ENCODE data around the gene TOMM20L. TPM values are rescaled to one million over a fixed set of nuclear protein-coding genes. Genes with fewer than 3 reads are reported as not detected.

The TOMM20L gene
- total and polyA plus RNA-seq, 9 of the 15 experiments (the other 6 are each of a cell fraction or from before 2014, with no cell fraction given), result not detected

DNA sequence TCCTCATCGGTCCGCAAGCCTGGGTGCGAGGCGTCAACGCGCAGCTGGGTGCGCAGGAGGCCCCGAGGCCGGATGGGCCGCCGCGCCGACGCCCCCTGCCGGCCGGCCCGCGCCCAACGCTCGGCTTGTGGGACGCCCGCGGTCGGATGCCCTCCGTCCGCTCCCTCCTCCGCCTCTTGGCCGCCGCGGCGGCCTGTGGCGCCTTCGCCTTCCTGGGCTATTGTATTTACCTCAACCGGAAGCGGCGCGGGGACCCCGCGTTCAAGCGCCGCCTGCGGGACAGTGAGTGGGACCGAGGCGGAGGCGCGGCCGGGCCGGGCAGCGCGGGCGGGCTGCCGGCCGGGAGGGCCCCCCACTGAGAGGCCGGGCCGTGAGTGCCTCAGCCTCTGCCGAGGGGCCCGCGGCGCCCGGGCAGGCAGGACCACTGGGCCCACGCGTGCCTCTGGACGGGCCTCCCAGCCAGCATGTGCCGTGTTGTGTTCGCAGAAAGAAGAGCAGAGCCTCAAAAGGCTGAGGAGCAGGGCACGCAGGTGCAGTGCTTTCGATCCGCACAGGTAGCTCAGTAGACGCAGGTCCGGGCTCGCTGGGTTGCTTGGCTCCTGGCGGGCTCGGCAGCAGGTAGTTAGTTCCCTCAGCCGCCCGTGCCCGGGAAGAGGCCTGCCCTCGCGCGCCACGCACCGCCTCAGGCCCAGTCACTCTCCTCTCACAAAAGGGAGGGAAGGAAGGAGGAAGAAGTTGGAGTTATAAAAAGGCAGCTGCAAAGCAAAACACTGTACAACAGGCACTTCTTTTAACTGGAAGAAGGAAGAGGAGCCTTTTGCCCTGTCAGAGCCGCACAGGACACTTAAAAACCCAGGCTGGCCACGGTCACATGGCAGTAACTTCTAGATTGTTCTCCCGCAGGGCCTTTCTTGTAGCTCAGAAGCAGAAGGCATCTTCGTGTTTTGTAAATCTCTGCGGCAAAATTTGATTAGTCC is at the start of gene TOMM20L (continued):
- TF ChIP-seq HINFP (tag; conservative IDR thresholded peaks at IDR 0.05; ENCODE audit: low read depth) (no peak), RBM34 (IDR thresholded peaks at IDR 0.05; ENCODE audit: borderline replicate concordance, insufficient read depth, low read length) (no peak), MXI1 (IDR thresholded peaks at IDR 0.05; ENCODE audit: low read depth, low read length) (no peak), MAFK (IDR thresholded peaks at IDR 0.05; ENCODE audit: low read length) (no peak), ZBTB33 (CRISPR knock-in tag; IDR thresholded peaks at IDR 0.05) (peak; percentile 62; the same call in 1 of the 2 replicates), PCBP1 (IDR thresholded peaks at IDR 0.05; ENCODE audit: low read depth, low read length, poor library complexity, severe bottlenecking) (no peak), SOX6 (IDR thresholded peaks at IDR 0.05) (no peak), FOS (IDR thresholded peaks at IDR 0.05; ENCODE audit: extremely low read depth, insufficient read length) (no peak), HDAC3 (IDR thresholded peaks at IDR 0.05; ENCODE audit: borderline replicate concordance, partially characterized antibody) (no peak), CTBP1 (IDR thresholded peaks at IDR 0.05; ENCODE audit: borderline replicate concordance) (peak; percentile 33; the same call in 1 of the 2 replicates), CREB3 (tag; conservative IDR thresholded peaks at IDR 0.05; ENCODE audit: low read depth) (no peak), CBX3 (IDR thresholded peaks at IDR 0.05; ENCODE audit: borderline replicate concordance in 1 of 2, low read length in 2 of 2) (0 out of 3 replicates have a peak, but pooled peaks of 1 of the 2 experiments have one; percentile 16)
- TF ChIP-seq, protein P1, sequence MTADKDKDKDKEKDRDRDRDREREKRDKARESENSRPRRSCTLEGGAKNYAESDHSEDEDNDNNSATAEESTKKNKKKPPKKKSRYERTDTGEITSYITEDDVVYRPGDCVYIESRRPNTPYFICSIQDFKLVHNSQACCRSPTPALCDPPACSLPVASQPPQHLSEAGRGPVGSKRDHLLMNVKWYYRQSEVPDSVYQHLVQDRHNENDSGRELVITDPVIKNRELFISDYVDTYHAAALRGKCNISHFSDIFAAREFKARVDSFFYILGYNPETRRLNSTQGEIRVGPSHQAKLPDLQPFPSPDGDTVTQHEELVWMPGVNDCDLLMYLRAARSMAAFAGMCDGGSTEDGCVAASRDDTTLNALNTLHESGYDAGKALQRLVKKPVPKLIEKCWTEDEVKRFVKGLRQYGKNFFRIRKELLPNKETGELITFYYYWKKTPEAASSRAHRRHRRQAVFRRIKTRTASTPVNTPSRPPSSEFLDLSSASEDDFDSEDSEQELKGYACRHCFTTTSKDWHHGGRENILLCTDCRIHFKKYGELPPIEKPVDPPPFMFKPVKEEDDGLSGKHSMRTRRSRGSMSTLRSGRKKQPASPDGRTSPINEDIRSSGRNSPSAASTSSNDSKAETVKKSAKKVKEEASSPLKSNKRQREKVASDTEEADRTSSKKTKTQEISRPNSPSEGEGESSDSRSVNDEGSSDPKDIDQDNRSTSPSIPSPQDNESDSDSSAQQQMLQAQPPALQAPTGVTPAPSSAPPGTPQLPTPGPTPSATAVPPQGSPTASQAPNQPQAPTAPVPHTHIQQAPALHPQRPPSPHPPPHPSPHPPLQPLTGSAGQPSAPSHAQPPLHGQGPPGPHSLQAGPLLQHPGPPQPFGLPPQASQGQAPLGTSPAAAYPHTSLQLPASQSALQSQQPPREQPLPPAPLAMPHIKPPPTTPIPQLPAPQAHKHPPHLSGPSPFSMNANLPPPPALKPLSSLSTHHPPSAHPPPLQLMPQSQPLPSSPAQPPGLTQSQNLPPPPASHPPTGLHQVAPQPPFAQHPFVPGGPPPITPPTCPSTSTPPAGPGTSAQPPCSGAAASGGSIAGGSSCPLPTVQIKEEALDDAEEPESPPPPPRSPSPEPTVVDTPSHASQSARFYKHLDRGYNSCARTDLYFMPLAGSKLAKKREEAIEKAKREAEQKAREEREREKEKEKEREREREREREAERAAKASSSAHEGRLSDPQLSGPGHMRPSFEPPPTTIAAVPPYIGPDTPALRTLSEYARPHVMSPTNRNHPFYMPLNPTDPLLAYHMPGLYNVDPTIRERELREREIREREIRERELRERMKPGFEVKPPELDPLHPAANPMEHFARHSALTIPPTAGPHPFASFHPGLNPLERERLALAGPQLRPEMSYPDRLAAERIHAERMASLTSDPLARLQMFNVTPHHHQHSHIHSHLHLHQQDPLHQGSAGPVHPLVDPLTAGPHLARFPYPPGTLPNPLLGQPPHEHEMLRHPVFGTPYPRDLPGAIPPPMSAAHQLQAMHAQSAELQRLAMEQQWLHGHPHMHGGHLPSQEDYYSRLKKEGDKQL (CRISPR knock-in tag; IDR thresholded peaks at IDR 0.05; ENCODE audit: borderline replicate concordance), result no peak
- TF ChIP-seq, protein P2, sequence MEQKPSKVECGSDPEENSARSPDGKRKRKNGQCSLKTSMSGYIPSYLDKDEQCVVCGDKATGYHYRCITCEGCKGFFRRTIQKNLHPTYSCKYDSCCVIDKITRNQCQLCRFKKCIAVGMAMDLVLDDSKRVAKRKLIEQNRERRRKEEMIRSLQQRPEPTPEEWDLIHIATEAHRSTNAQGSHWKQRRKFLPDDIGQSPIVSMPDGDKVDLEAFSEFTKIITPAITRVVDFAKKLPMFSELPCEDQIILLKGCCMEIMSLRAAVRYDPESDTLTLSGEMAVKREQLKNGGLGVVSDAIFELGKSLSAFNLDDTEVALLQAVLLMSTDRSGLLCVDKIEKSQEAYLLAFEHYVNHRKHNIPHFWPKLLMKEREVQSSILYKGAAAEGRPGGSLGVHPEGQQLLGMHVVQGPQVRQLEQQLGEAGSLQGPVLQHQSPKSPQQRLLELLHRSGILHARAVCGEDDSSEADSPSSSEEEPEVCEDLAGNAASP (IDR thresholded peaks at IDR 0.05), result no peak
